ENCODE measurements around the gene TRIM63. TPM values are rescaled to one million over a fixed set of nuclear protein-coding genes. Genes with fewer than 3 reads are reported as not detected.

The TRIM63 gene
- total and polyA plus RNA-seq, 9 of the 15 experiments (the other 6 are each of a cell fraction or from before 2014, with no cell fraction given), result 0.08 to 0.57 (median 0.36) TPM

- TF ChIP-seq, protein P1, sequence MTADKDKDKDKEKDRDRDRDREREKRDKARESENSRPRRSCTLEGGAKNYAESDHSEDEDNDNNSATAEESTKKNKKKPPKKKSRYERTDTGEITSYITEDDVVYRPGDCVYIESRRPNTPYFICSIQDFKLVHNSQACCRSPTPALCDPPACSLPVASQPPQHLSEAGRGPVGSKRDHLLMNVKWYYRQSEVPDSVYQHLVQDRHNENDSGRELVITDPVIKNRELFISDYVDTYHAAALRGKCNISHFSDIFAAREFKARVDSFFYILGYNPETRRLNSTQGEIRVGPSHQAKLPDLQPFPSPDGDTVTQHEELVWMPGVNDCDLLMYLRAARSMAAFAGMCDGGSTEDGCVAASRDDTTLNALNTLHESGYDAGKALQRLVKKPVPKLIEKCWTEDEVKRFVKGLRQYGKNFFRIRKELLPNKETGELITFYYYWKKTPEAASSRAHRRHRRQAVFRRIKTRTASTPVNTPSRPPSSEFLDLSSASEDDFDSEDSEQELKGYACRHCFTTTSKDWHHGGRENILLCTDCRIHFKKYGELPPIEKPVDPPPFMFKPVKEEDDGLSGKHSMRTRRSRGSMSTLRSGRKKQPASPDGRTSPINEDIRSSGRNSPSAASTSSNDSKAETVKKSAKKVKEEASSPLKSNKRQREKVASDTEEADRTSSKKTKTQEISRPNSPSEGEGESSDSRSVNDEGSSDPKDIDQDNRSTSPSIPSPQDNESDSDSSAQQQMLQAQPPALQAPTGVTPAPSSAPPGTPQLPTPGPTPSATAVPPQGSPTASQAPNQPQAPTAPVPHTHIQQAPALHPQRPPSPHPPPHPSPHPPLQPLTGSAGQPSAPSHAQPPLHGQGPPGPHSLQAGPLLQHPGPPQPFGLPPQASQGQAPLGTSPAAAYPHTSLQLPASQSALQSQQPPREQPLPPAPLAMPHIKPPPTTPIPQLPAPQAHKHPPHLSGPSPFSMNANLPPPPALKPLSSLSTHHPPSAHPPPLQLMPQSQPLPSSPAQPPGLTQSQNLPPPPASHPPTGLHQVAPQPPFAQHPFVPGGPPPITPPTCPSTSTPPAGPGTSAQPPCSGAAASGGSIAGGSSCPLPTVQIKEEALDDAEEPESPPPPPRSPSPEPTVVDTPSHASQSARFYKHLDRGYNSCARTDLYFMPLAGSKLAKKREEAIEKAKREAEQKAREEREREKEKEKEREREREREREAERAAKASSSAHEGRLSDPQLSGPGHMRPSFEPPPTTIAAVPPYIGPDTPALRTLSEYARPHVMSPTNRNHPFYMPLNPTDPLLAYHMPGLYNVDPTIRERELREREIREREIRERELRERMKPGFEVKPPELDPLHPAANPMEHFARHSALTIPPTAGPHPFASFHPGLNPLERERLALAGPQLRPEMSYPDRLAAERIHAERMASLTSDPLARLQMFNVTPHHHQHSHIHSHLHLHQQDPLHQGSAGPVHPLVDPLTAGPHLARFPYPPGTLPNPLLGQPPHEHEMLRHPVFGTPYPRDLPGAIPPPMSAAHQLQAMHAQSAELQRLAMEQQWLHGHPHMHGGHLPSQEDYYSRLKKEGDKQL (CRISPR knock-in tag; IDR thresholded peaks at IDR 0.05; ENCODE audit: borderline replicate concordance), result no peak
- TF ChIP-seq STAT5B (CRISPR knock-in tag; IDR thresholded peaks at IDR 0.05) (no peak), GTF2F1 (IDR thresholded peaks at IDR 0.05; ENCODE audit: low read depth, low read length) (no peak), ZNF696 (CRISPR knock-in tag; conservative IDR thresholded peaks at IDR 0.05) (no peak), ZNF584 (CRISPR knock-in tag; IDR thresholded peaks at IDR 0.05; ENCODE audit: low read depth) (no peak), ZNF75A (CRISPR knock-in tag; IDR thresholded peaks at IDR 0.05) (no peak), STAT5A (IDR thresholded peaks at IDR 0.05; ENCODE audit: borderline replicate concordance, low read length) (no peak), POLR2AphosphoS2 (IDR thresholded peaks at IDR 0.05; ENCODE audit: low read length) (no peak), ZNF384 (IDR thresholded peaks at IDR 0.05; ENCODE audit: low read depth, low read length) (peak; percentile 69), HDAC2 (IDR thresholded peaks at IDR 0.05) (0 out of 2 replicates have a peak, but pooled peaks have one; percentile 15), CTCF (IDR thresholded peaks at IDR 0.05 in 2 of 3, conservative IDR thresholded peaks at IDR 0.05 in 1 of 3; ENCODE audit: insufficient read depth in 2 of 3, low read depth in 1 of 3, low read length in 3 of 3) (peak; percentile 57 to 69 (median 59)), CTBP1 (IDR thresholded peaks at IDR 0.05; ENCODE audit: borderline replicate concordance) (no peak; the same call in 1 of the 2 replicates), BRD9 (IDR thresholded peaks at IDR 0.05; ENCODE audit: low read depth, partially characterized antibody) (peak; percentile 55), NR4A1 (CRISPR knock-in tag; IDR thresholded peaks at IDR 0.05) (no peak), NR4A1 (tag; IDR thresholded peaks at IDR 0.05) (no peak)
- TF ChIP-seq, protein P2, sequence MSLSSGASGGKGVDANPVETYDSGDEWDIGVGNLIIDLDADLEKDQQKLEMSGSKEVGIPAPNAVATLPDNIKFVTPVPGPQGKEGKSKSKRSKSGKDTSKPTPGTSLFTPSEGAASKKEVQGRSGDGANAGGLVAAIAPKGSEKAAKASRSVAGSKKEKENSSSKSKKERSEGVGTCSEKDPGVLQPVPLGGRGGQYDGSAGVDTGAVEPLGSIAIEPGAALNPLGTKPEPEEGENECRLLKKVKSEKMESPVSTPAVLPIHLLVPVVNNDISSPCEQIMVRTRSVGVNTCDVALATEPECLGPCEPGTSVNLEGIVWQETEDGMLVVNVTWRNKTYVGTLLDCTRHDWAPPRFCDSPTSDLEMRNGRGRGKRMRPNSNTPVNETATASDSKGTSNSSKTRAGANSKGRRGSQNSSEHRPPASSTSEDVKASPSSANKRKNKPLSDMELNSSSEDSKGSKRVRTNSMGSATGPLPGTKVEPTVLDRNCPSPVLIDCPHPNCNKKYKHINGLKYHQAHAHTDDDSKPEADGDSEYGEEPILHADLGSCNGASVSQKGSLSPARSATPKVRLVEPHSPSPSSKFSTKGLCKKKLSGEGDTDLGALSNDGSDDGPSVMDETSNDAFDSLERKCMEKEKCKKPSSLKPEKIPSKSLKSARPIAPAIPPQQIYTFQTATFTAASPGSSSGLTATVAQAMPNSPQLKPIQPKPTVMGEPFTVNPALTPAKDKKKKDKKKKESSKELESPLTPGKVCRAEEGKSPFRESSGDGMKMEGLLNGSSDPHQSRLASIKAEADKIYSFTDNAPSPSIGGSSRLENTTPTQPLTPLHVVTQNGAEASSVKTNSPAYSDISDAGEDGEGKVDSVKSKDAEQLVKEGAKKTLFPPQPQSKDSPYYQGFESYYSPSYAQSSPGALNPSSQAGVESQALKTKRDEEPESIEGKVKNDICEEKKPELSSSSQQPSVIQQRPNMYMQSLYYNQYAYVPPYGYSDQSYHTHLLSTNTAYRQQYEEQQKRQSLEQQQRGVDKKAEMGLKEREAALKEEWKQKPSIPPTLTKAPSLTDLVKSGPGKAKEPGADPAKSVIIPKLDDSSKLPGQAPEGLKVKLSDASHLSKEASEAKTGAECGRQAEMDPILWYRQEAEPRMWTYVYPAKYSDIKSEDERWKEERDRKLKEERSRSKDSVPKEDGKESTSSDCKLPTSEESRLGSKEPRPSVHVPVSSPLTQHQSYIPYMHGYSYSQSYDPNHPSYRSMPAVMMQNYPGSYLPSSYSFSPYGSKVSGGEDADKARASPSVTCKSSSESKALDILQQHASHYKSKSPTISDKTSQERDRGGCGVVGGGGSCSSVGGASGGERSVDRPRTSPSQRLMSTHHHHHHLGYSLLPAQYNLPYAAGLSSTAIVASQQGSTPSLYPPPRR (CRISPR knock-in tag; IDR thresholded peaks at IDR 0.05; ENCODE audit: borderline replicate concordance), result no peak
These were observed 57.5 kb downstream of the TRIM63 start (continued) for GRCh38 chr1:26009796-26010447.
